Fibroblast of lung (primary cell): ENCODE data around the gene PLXNA2. TPM values are rescaled to one million over a fixed set of nuclear protein-coding genes. Genes with fewer than 3 reads are reported as not detected.

Experiments
- DNase-seq, 2 donors: peaks; one replicate each; pipeline versions ENCODE4 v3.0.0 to v3.0.0-alpha.2; 2010; ENCODE audit warnings: low read depth in 2 of 2
- H2AFZ ChIP-seq: 2 replicates; pipeline ENCODE4 v1.5.1; 2012; ENCODE audit warnings: low read length, control low read depth, inconsistent platforms
- H3K27ac ChIP-seq: 2 replicates; pipeline ENCODE4 v1.5.1; 2011; ENCODE audit warnings: low read length, control low read depth; ENCODE audit not compliant: insufficient read depth
- H3K27me3 ChIP-seq: 2 replicates; pipeline ENCODE4 v1.5.1; 2011; ENCODE audit warnings: mild to moderate bottlenecking, low read length; ENCODE audit not compliant: control insufficient read depth, insufficient read depth
- H3K36me3 ChIP-seq: 2 replicates; pipeline ENCODE4 v1.5.1; 2011; ENCODE audit warnings: low read length; ENCODE audit not compliant: control insufficient read depth, insufficient read depth
- H3K4me1 ChIP-seq: 2 replicates; pipeline ENCODE4 v1.5.1; 2011; ENCODE audit warnings: low read length; ENCODE audit not compliant: control insufficient read depth, insufficient read depth; ENCODE audit errors: extremely low read depth
- H3K4me2 ChIP-seq: 2 replicates; pipeline ENCODE4 v1.5.1; 2011; ENCODE audit warnings: low read length, control low read depth; ENCODE audit not compliant: insufficient read depth; ENCODE audit errors: extremely low read depth
- H3K4me3 ChIP-seq, 4 experiments: fragments of 200-600 bp in 1 of 4; sonication (generic) in 1 of 4; replicated peaks in 1 of 4; 2 replicates each; pipeline ENCODE4 v1.5.1; 2011 to 2016; ENCODE audit warnings: low read length in 4 of 4, low read depth in 3 of 4, mild to moderate bottlenecking in 3 of 4, control low read depth in 2 of 4, inconsistent platforms in 1 of 4, mixed read lengths in 1 of 4; ENCODE audit not compliant: insufficient read depth in 1 of 4; ENCODE audit errors: control extremely low read depth in 1 of 4
- H3K79me2 ChIP-seq: 2 replicates; pipeline ENCODE4 v1.5.1; 2012; ENCODE audit warnings: mild to moderate bottlenecking, low read length, inconsistent platforms; ENCODE audit not compliant: control insufficient read depth, insufficient read depth
- H3K9ac ChIP-seq: 2 replicates; pipeline ENCODE4 v1.5.1; 2011; ENCODE audit warnings: mild to moderate bottlenecking, low read length, control low read depth; ENCODE audit not compliant: insufficient read depth
- H3K9me3 ChIP-seq: 2 replicates; pipeline ENCODE4 v1.5.1; 2012; ENCODE audit warnings: low read depth, low read length; ENCODE audit not compliant: control insufficient read depth, insufficient read depth
- H4K20me1 ChIP-seq: 2 replicates; pipeline ENCODE4 v1.5.1; 2011; ENCODE audit warnings: low read length; ENCODE audit not compliant: control insufficient read depth, insufficient read depth; ENCODE audit errors: extremely low read depth
- CTCF ChIP-seq, 2 donors: IDR thresholded peaks in 1 of 2; conservative IDR thresholded peaks in 1 of 2; 1 replicate in 1 of 2; 2 replicates in 1 of 2; pipeline ENCODE4 v1.5.1; 2011 to 2012; ENCODE audit warnings: low read length in 2 of 2, control low read depth in 1 of 2, inconsistent platforms in 1 of 2, low read depth in 1 of 2, mild to moderate bottlenecking in 1 of 2
- EZH2 ChIP-seq: IDR thresholded peaks from 2 replicates; pipeline ENCODE4 v1.5.1; 2012; ENCODE audit warnings: low read length, control low read depth, mild to moderate bottlenecking; ENCODE audit errors: missing control alignments
- polyA plus RNA-seq, 2 donors: library from polyadenylated mRNA; depleted of rRNA in 1 of 2; stranded (reverse) in 1 of 2; unstranded in 1 of 2; fragments of >200 nt; gene quantifications; 2 replicates each; pipeline ENCODE4 v1.2.1, GENCODE V29; 2011 to 2012; ENCODE audit warnings: missing spikeins in 1 of 2
- total RNA-seq: library from RNA; depleted of rRNA; stranded (reverse); fragments of >200 nt; gene quantifications from 2 replicates; pipeline ENCODE4 v1.2.1, GENCODE V29; 2014

PLXNA2 gene
- total and polyA plus RNA-seq, 2 donors (not counting 1 experiment from before 2014, with no cell fraction given), result 0.43 to 2.0 TPM

- Histone ChIP-seq H2AFZ (no peak overlapping the region), H3K4me2 (no peak overlapping the region), H3K4me3 (no peak overlapping the region), H3K4me1 (no peaks in the 10 kb centered on the region), H3K27me3 (no peaks in the 10 kb centered on the region), H3K79me2 (no peaks in the 10 kb centered on the region), H3K27ac (no peak overlapping the region), H4K20me1 (no peaks in the 10 kb centered on the region), H3K9me3 (no peaks in the 10 kb centered on the region), H3K9ac (no peak overlapping the region), H3K36me3 (no peaks in the 10 kb centered on the region)
- TF ChIP-seq CTCF (conservative IDR thresholded peaks at IDR 0.05 in 1 of 2, IDR thresholded peaks at IDR 0.05 in 1 of 2; ENCODE audit: low read depth in 1 of 2, low read length in 2 of 2) (no peak), EZH2 (no peak)
- no peak for DNase-seq
Measured at GRCh38 chr1:208121813-208122364, 122.3 kb downstream of the PLXNA2 start.

GRCh38 chr1:208120431-208120790 lies 123.8 kb downstream of the PLXNA2 start:
- H3K27ac ChIP-seq, result no peak overlapping the region
- no peak for TF ChIP-seq CTCF (conservative IDR thresholded peaks at IDR 0.05 in 1 of 2, IDR thresholded peaks at IDR 0.05 in 1 of 2; ENCODE audit: low read depth in 1 of 2, low read length in 2 of 2)
- no peak for TF ChIP-seq EZH2

GRCh38 chr1:208118841-208119606 lies 125.2 kb downstream of the PLXNA2 start:
- H3K79me2 ChIP-seq, result no peaks in the 10 kb centered on the region
- no peaks in the 10 kb centered on the region for H4K20me1 ChIP-seq
- no peak overlapping the region for H3K27ac ChIP-seq

More at GRCh38 chr1:208120431-208120790, 123.8 kb downstream of the PLXNA2 start:
- no peak for DNase-seq
- Histone ChIP-seq H3K36me3 (no peaks in the 10 kb centered on the region), H3K9ac (no peak overlapping the region), H3K4me3 (no peak overlapping the region), H3K9me3 (no peaks in the 10 kb centered on the region), H3K79me2 (no peaks in the 10 kb centered on the region), H3K27me3 (no peaks in the 10 kb centered on the region), H2AFZ (no peak overlapping the region), H3K4me1 (no peaks in the 10 kb centered on the region), H3K4me2 (no peak overlapping the region), H4K20me1 (no peaks in the 10 kb centered on the region)

More at GRCh38 chr1:208118841-208119606, 125.2 kb downstream of the PLXNA2 start:
- TF ChIP-seq CTCF (conservative IDR thresholded peaks at IDR 0.05 in 1 of 2, IDR thresholded peaks at IDR 0.05 in 1 of 2; ENCODE audit: low read depth in 1 of 2, low read length in 2 of 2) (no peak), EZH2 (no peak)
- H3K4me3 ChIP-seq, result no peak overlapping the region
- no peaks in the 10 kb centered on the region for H3K27me3 ChIP-seq
- DNase-seq, result no peak
- no peak overlapping the region for H3K9ac ChIP-seq
- no peak overlapping the region for H3K4me2 ChIP-seq
- H2AFZ ChIP-seq, result no peak overlapping the region
- no peaks in the 10 kb centered on the region for H3K36me3 ChIP-seq
- H3K9me3 ChIP-seq, result no peaks in the 10 kb centered on the region
- H3K4me1 ChIP-seq, result no peaks in the 10 kb centered on the region
